ENCODE results near the gene KLK15. TPM values are rescaled to one million over a fixed set of nuclear protein-coding genes. Genes with fewer than 3 reads are reported as not detected.

The KLK15 gene
- total RNA-seq, 3 donors from 2014 or later = 0.92 to 3.3 (median 2.3) TPM

GRCh38 chr19:50857366-50857765 lies 24.0 kb upstream of the KLK15 start:
- intact Hi-C loops (cut with DNase I, micrococcal nuclease) = no loop called here
- ATAC-seq = no peak

DNA sequence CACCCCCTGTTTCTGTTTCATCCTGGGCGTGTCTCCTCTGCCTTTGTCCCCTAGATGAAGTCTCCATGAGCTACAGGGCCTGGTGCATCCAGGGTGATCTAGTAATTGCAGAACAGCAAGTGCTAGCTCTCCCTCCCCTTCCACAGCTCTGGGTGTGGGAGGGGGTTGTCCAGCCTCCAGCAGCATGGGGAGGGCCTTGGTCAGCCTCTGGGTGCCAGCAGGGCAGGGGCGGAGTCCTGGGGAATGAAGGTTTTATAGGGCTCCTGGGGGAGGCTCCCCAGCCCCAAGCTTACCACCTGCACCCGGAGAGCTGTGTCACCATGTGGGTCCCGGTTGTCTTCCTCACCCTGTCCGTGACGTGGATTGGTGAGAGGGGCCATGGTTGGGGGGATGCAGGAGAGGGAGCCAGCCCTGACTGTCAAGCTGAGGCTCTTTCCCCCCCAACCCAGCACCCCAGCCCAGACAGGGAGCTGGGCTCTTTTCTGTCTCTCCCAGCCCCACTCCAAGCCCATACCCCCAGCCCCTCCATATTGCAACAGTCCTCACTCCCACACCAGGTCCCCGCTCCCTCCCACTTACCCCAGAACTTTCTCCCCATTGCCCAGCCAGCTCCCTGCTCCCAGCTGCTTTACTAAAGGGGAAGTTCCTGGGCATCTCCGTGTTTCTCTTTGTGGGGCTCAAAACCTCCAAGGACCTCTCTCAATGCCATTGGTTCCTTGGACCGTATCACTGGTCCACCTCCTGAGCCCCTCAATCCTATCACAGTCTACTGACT lies 21.4 kb upstream of the KLK15 start, which contains the start of gene KLK3:
KLK3 (plus strand) TSS at position 280 of the 775 bp plus-strand sequence; CDS start at position 321, 41 bp downstream.
- no peak for ATAC-seq
- TF ChIP-seq, protein P1, sequence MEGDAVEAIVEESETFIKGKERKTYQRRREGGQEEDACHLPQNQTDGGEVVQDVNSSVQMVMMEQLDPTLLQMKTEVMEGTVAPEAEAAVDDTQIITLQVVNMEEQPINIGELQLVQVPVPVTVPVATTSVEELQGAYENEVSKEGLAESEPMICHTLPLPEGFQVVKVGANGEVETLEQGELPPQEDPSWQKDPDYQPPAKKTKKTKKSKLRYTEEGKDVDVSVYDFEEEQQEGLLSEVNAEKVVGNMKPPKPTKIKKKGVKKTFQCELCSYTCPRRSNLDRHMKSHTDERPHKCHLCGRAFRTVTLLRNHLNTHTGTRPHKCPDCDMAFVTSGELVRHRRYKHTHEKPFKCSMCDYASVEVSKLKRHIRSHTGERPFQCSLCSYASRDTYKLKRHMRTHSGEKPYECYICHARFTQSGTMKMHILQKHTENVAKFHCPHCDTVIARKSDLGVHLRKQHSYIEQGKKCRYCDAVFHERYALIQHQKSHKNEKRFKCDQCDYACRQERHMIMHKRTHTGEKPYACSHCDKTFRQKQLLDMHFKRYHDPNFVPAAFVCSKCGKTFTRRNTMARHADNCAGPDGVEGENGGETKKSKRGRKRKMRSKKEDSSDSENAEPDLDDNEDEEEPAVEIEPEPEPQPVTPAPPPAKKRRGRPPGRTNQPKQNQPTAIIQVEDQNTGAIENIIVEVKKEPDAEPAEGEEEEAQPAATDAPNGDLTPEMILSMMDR (IDR thresholded peaks at IDR 0.05) = no peak
- H3K9me3 ChIP-seq = no peaks in the 10 kb centered on the region
- DNase-seq = no peak
- no peaks in the 10 kb centered on the region for H3K4me1 ChIP-seq (ENCODE audit: low read depth)
- no peak within 1 kb of the TSS for H3K4me3 ChIP-seq
- intact Hi-C loops (cut with DNase I, micrococcal nuclease) = no loop called here
- H3K36me3 ChIP-seq (ENCODE audit: low read depth) = no peaks in the 10 kb centered on the region

More at GRCh38 chr19:50857366-50857765, 24.0 kb upstream of the KLK15 start:
- Histone ChIP-seq H3K9me3 (no peaks in the 10 kb centered on the region), H3K36me3 (ENCODE audit: low read depth) (no peaks in the 10 kb centered on the region), H3K4me3 (no peak overlapping the region), H3K4me1 (ENCODE audit: low read depth) (no peaks in the 10 kb centered on the region)
- TF ChIP-seq, protein P1 (IDR thresholded peaks at IDR 0.05) = no peak
- DNase-seq = no peak

- Histone ChIP-seq H3K4me3 (no peak overlapping the region), H3K36me3 (ENCODE audit: low read depth) (no peaks in the 10 kb centered on the region), H3K4me1 (ENCODE audit: low read depth) (no peaks in the 10 kb centered on the region), H3K9me3 (no peaks in the 10 kb centered on the region)
- TF ChIP-seq, protein P1 (IDR thresholded peaks at IDR 0.05) = no peak
- no peak for DNase-seq
- peak; percentile 64 for ATAC-seq
- intact Hi-C loops (cut with DNase I, micrococcal nuclease) = no loop called here
Observed at GRCh38 chr19:50851620-50852019, 18.2 kb upstream of the KLK15 start.

DNA sequence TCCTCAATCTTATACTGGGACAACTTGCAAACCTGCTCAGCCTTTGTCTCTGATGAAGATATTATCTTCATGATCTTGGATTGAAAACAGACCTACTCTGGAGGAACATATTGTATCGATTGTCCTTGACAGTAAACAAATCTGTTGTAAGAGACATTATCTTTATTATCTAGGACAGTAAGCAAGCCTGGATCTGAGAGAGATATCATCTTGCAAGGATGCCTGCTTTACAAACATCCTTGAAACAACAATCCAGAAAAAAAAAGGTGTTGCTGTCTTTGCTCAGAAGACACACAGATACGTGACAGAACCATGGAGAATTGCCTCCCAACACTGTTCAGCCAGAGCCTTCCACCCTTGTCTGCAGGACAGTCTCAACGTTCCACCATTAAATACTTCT lies 17.4 kb upstream of the KLK15 start:
- H3K36me3 ChIP-seq (ENCODE audit: low read depth) = no peaks in the 10 kb centered on the region
- DNase-seq (no peak), ATAC-seq (no peak)
- no peaks in the 10 kb centered on the region for H3K4me1 ChIP-seq (ENCODE audit: low read depth)
- TF ChIP-seq, protein P1 (IDR thresholded peaks at IDR 0.05) = no peak
- no peaks in the 10 kb centered on the region for H3K9me3 ChIP-seq
- H3K4me3 ChIP-seq = no peak overlapping the region
- intact Hi-C loops (cut with DNase I, micrococcal nuclease) = no loop called here

DNA sequence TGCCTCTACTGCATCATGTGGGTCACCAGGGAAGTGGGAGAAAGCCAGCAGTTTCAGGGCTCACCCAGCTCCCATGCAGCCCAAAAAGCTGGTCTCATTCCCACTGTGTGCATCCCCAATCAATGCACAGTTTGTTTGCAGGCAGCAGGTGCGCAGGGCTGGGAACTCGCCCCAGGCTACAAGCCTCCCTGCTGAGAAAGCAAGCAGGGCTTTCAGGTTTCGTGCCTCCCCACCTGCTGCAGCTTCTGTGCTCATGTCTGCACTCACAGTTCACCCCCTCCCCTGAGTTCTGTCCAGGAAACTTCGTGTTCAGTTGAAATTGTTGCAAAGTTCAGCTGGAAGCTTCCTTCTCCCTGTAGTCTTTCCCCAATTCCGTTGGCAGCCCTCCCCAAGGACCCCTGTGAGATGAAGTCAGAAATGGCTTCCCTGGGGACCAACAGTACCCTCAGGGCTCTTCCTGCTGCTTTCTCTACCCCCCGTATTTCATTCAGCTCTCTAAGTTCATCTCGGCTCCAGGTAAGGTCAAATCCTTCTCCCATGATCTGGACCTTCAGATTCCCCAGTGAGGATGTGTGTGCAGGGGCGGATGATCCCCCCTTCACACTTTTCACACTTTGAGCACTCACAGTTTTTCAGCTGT lies 11.0 kb upstream of the KLK15 start:
- no peak for DNase-seq
- TF ChIP-seq, protein P1 (IDR thresholded peaks at IDR 0.05) = no peak
- Histone ChIP-seq H3K4me1 (ENCODE audit: low read depth) (no peaks in the 10 kb centered on the region), H3K36me3 (ENCODE audit: low read depth) (no peaks in the 10 kb centered on the region), H3K9me3 (peaks cover 5% of the 10 kb centered on the region), H3K4me3 (no peak overlapping the region)
- intact Hi-C loops (cut with DNase I, micrococcal nuclease) = no loop called here
- ATAC-seq = no peak

Data from mucosa of descending colon (tissue), 3 donors.